CD14-positive monocyte (primary cell): ENCODE data around the gene GRID2. TPM values are rescaled to one million over a fixed set of nuclear protein-coding genes. Genes with fewer than 3 reads are reported as not detected.

ENCODE experiments used
- DNase-seq, 3 donors: peaks; one replicate each; pipeline ENCODE4 v3.0.0-alpha.2; 2011 to 2022
- H2AFZ ChIP-seq: 2 replicates; pipeline ENCODE4 v1.6.0; 2012; ENCODE audit warnings: mild to moderate bottlenecking, low read depth, low read length, inconsistent platforms; ENCODE audit not compliant: insufficient read depth, poor library complexity, severe bottlenecking
- H3K27ac ChIP-seq, 2 donors: 1 replicate in 1 of 2; 2 replicates in 1 of 2; pipeline ENCODE4 v1.5.1; 2012 to 2013; ENCODE audit warnings: low read length in 2 of 2, control low read depth in 1 of 2, inconsistent platforms in 1 of 2, low read depth in 1 of 2, mild to moderate bottlenecking in 1 of 2
- H3K27me3 ChIP-seq, 2 donors: one replicate each; pipeline versions ENCODE4 v1.6.0 to v1.6.1; 2011 to 2013; ENCODE audit warnings: low read length in 2 of 2; ENCODE audit not compliant: control insufficient read depth in 2 of 2, insufficient read depth in 2 of 2
- H3K36me3 ChIP-seq, 2 donors: replicated peaks in 1 of 2; 1 replicate in 1 of 2; 2 replicates in 1 of 2; pipeline versions ENCODE4 v1.5.1 to v1.6.1; 2012 to 2013; ENCODE audit warnings: low read length in 2 of 2, control low read depth in 1 of 2, inconsistent platforms in 1 of 2, mild to moderate bottlenecking in 1 of 2; ENCODE audit not compliant: insufficient read depth in 2 of 2, control insufficient read depth in 1 of 2
- H3K4me1 ChIP-seq, 2 donors: 1 replicate in 1 of 2; 2 replicates in 1 of 2; pipeline versions ENCODE4 v1.5.1 to v1.6.1; 2012 to 2013; ENCODE audit warnings: low read length in 2 of 2, control low read depth in 1 of 2, inconsistent platforms in 1 of 2, mild to moderate bottlenecking in 1 of 2, moderate library complexity in 1 of 2; ENCODE audit not compliant: insufficient read depth in 2 of 2, control insufficient read depth in 1 of 2
- H3K4me2 ChIP-seq: replicated peaks from 2 replicates; pipeline ENCODE3; 2012; ENCODE audit warnings: low read length, moderate library complexity, mild to moderate bottlenecking; ENCODE audit not compliant: poor library complexity, severe bottlenecking; ENCODE audit errors: extremely low read depth
- H3K4me3 ChIP-seq, 3 experiments: fragments of 200-600 bp in 1 of 3; sonication (generic) in 1 of 3; replicated peaks in 1 of 3; 1 replicate in 2 of 3; 2 replicates in 1 of 3; pipeline ENCODE4 v1.5.1; 2011 to 2013; ENCODE audit warnings: low read length in 3 of 3, mild to moderate bottlenecking in 3 of 3, control low read depth in 2 of 3, low read depth in 2 of 3, inconsistent platforms in 1 of 3, moderate library complexity in 1 of 3
- H3K79me2 ChIP-seq: 2 replicates; pipeline ENCODE4 v1.6.0; 2012; ENCODE audit warnings: mild to moderate bottlenecking, control low read depth, inconsistent platforms, low read length, moderate library complexity; ENCODE audit not compliant: insufficient read depth
- H3K9ac ChIP-seq: 2 replicates; pipeline ENCODE4 v1.6.0; 2017; ENCODE audit warnings: low read length, mild to moderate bottlenecking; ENCODE audit not compliant: insufficient read depth, poor library complexity, severe bottlenecking
- H3K9me3 ChIP-seq, 2 donors: replicated peaks in 1 of 2; 1 replicate in 1 of 2; 2 replicates in 1 of 2; pipeline versions ENCODE4 v1.5.1 to v1.6.1; 2012 to 2013; ENCODE audit warnings: low read length in 2 of 2, control low read depth in 1 of 2; ENCODE audit not compliant: control insufficient read depth in 1 of 2, insufficient read depth in 1 of 2
- H4K20me1 ChIP-seq: 2 replicates; pipeline ENCODE4 v1.6.0; 2012; ENCODE audit warnings: mild to moderate bottlenecking, low read length, control low read depth, moderate library complexity; ENCODE audit not compliant: insufficient read depth
- H3K27ac Mint-ChIP-seq, 7 donors: one replicate each; pipeline ENCODE4 v1.8.0; 2020; ENCODE audit warnings: mild to moderate bottlenecking in 7 of 7, mixed read lengths in 7 of 7, moderate library complexity in 6 of 7, inconsistent platforms in 2 of 7
- H3K27me3 Mint-ChIP-seq, 3 donors: one replicate each; pipeline ENCODE4 v1.8.0; 2021 to 2022; ENCODE audit warnings: low read depth in 3 of 3, mild to moderate bottlenecking in 3 of 3, mixed read lengths in 3 of 3, moderate library complexity in 3 of 3, inconsistent platforms in 1 of 3
- H3K36me3 Mint-ChIP-seq, 2 donors: one replicate each; pipeline ENCODE4 v1.8.0; 2020; ENCODE audit warnings: mixed read lengths in 2 of 2, inconsistent platforms in 1 of 2, mild to moderate bottlenecking in 1 of 2
- H3K4me1 Mint-ChIP-seq: one replicate; pipeline ENCODE4 v1.8.0; 2020; ENCODE audit warnings: mild to moderate bottlenecking, mixed read lengths
- H3K4me3 Mint-ChIP-seq, 2 donors: one replicate each; pipeline ENCODE4 v1.8.0; 2020; ENCODE audit warnings: mild to moderate bottlenecking in 2 of 2, mixed read lengths in 2 of 2, moderate library complexity in 1 of 2
- H3K9me3 Mint-ChIP-seq, 7 donors: one replicate each; pipeline ENCODE4 v1.8.0; 2020 to 2022; ENCODE audit warnings: mixed read lengths in 7 of 7, mild to moderate bottlenecking in 6 of 7, moderate library complexity in 6 of 7, inconsistent platforms in 2 of 7
- CTCF ChIP-seq: fragments of 200-600 bp; IDR thresholded peaks from one replicate; pipeline ENCODE4 v1.8.0; 2022; ENCODE audit warnings: antibody characterized with exemption, mild to moderate bottlenecking
- WGBS: methylation state at CpG from one replicate; pipeline ENCODE4 v1.1.5; 2013; ENCODE audit warnings: missing lambda C conversion rate; ENCODE audit not compliant: insufficient coverage; 5-methylcytosine and 5-hydroxymethylcytosine counted together
- intact Hi-C, 2 donors: fragments of 100-400 bp; cut with micrococcal nuclease; formaldehyde crosslinking; loops; one replicate each; pipeline versions ENCODE4 v1.15.0 to v1.15.1; 2023
- polyA plus RNA-seq, 3 donors: library from polyadenylated mRNA; depleted of rRNA in 1 of 3; unstranded in 2 of 3; stranded (reverse) in 1 of 3; fragments of 300-500 nt in 2 of 3; fragments of >200 nt in 1 of 3; fragmentation: Illumina TruSeq in 2 of 3; gene quantifications; 1 replicate in 2 of 3; 2 replicates in 1 of 3; pipeline ENCODE4 v1.2.3, GENCODE V29; 2012 to 2021

GRID2 gene
- polyA plus RNA-seq, 3 donors = not detected

DNA sequence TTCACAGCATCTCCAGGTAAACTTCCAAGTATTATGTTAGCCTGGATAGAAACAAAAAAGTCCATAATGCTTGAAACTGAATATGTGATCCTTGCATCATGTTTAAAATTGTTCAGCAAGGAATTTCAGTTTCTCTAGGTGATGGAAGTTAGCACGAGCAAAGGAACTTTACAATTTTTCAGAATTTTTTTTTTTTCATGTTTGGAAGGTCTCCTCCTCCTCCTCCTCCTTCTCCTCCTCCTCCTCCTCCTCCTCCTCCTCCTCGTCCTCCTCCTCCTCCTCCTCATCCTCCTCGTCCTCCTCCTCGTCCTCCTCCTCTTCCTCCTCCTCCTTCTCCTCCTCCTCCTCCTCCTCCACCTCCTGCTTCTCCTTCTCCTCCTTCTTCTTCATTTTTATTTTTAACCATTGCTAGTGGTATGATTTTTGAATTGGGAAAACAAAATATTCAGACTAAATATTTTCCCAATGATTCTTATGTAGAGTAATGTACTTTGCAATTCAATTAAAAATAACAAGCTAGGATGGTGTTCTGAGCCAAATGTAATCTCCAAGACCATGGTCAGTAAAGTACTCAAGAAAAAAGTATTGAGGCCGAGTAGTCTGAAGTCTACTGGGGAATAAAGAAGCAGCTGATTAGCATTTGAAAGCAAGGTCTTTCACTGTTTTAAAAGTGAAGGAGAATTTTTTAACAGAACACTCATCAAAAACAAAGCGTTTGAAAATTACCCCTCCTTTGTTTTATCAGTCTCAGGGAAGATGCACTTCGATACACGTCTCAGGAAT is 1103.9 kb downstream of the GRID2 start:
- Mint-ChIP-seq H3K9me3 (peaks cover 0 to 3% (median 0%) of the 10 kb centered on the region in 7 donors), H3K36me3 (no peaks in the 10 kb centered on the region), H3K4me1 (no peaks in the 10 kb centered on the region), H3K27ac (no peak overlapping the region), H3K27me3 (no peaks in the 10 kb centered on the region), H3K4me3 (no peak overlapping the region)
- Histone ChIP-seq H3K4me1 (no peaks in the 10 kb centered on the region), H3K4me3 (no peak overlapping the region), H3K9ac (no peak overlapping the region), H4K20me1 (no peaks in the 10 kb centered on the region), H2AFZ (no peak overlapping the region), H3K79me2 (no peaks in the 10 kb centered on the region), H3K27ac (no peak overlapping the region), H3K9me3 (no peaks in the 10 kb centered on the region), H3K4me2 (no peak overlapping the region), H3K27me3 (no peaks in the 10 kb centered on the region), H3K36me3 (no peaks in the 10 kb centered on the region)
- WGBS = no CpG with 5 or more reads among the region's 8 CpGs
- intact Hi-C loops = no loop called here
- no peak for TF ChIP-seq CTCF
- DNase-seq = no peak

GRCh38 chr4:93409035-93409434 is 1105.3 kb downstream of the GRID2 start:
- TF ChIP-seq CTCF = no peak
- H3K4me3 ChIP-seq = no peak overlapping the region
- intact Hi-C loops = no loop called here
- DNase-seq = no peak
- H3K9ac ChIP-seq = no peak overlapping the region
- Mint-ChIP-seq H3K27me3 (no peaks in the 10 kb centered on the region), H3K4me3 (no peak overlapping the region), H3K4me1 (no peaks in the 10 kb centered on the region), H3K9me3 (peaks cover 0 to under 1% (median 0%) of the 10 kb centered on the region in 7 donors), H3K27ac (no peak overlapping the region), H3K36me3 (no peaks in the 10 kb centered on the region)
- H3K4me1 ChIP-seq = no peaks in the 10 kb centered on the region
- no peak overlapping the region for H3K4me2 ChIP-seq
- H3K27ac ChIP-seq = no peak overlapping the region
- H2AFZ ChIP-seq = no peak overlapping the region
- 0% methylated on average over 1 of the region's 1 CpG for WGBS
- no peaks in the 10 kb centered on the region for H4K20me1 ChIP-seq
- H3K36me3 ChIP-seq = no peaks in the 10 kb centered on the region
- H3K9me3 ChIP-seq = no peaks in the 10 kb centered on the region
- H3K79me2 ChIP-seq = no peaks in the 10 kb centered on the region
- H3K27me3 ChIP-seq = no peaks in the 10 kb centered on the region
